Hepatocyte (in vitro differentiated cells): ENCODE data around the gene PRDX3. TPM values are rescaled to one million over a fixed set of nuclear protein-coding genes. Genes with fewer than 3 reads are reported as not detected.
"Not testable (repeated sequence)": the region's sequence is repeated elsewhere in the genome, so short reads cannot be mapped to it uniquely, and the experiment has no call there.

Source experiments
- DNase-seq: peaks from one replicate; pipeline ENCODE4 v3.0.0-alpha.2; 2016; ENCODE audit warnings: low spot score
- H2AFZ ChIP-seq: fragments of 200-600 bp; sonication (generic); 2 replicates; pipeline ENCODE4 v1.6.0; 2016; ENCODE audit warnings: antibody characterized with exemption, mild to moderate bottlenecking
- H3K27ac ChIP-seq: fragments of 200-600 bp; sonication (generic); 2 replicates; pipeline ENCODE4 v1.5.1; 2016; ENCODE audit warnings: mild to moderate bottlenecking
- H3K27me3 ChIP-seq: fragments of 200-600 bp; sonication (generic); 2 replicates; pipeline ENCODE4 v1.6.1; 2016
- H3K36me3 ChIP-seq: fragments of 200-600 bp; sonication (generic); replicated peaks from 2 replicates; pipeline ENCODE4 v1.5.1; 2016; ENCODE audit warnings: low read depth; ENCODE audit not compliant: insufficient read depth
- H3K4me1 ChIP-seq: fragments of 200-600 bp; sonication (generic); 2 replicates; pipeline ENCODE4 v1.5.1; 2016; ENCODE audit warnings: mild to moderate bottlenecking, moderate library complexity; ENCODE audit not compliant: insufficient read depth
- H3K4me2 ChIP-seq: fragments of 200-600 bp; sonication (generic); 2 replicates; pipeline ENCODE4 v1.6.0; 2016
- H3K4me3 ChIP-seq: fragments of 200-600 bp; sonication (generic); 2 replicates; pipeline ENCODE4 v1.5.1; 2016; ENCODE audit warnings: mild to moderate bottlenecking
- H3K79me2 ChIP-seq: fragments of 200-600 bp; sonication (generic); 2 replicates; pipeline ENCODE4 v1.6.0; 2017; ENCODE audit warnings: mild to moderate bottlenecking
- H3K9me2 ChIP-seq: fragments of 200-600 bp; sonication (generic); replicated peaks from 2 replicates; pipeline ENCODE4 v1.6.0; 2017; ENCODE audit warnings: mild to moderate bottlenecking; ENCODE audit not compliant: insufficient read depth
- H3K9me3 ChIP-seq: fragments of 200-600 bp; sonication (generic); 2 replicates; pipeline ENCODE4 v1.5.1; 2016; ENCODE audit warnings: low read depth, mild to moderate bottlenecking
- H4K20me1 ChIP-seq: fragments of 200-600 bp; sonication (generic); 2 replicates; pipeline ENCODE4 v1.6.0; 2016; ENCODE audit warnings: mild to moderate bottlenecking; ENCODE audit not compliant: insufficient read depth, poor library complexity, severe bottlenecking
- EZH2 ChIP-seq: fragments of 200-600 bp; sonication (generic); IDR thresholded peaks from 2 replicates; pipeline ENCODE4 v1.6.1; 2016; ENCODE audit warnings: antibody characterized with exemption, mild to moderate bottlenecking, borderline replicate concordance
- EZH2phosphoT487 ChIP-seq: fragments of 200-600 bp; sonication (generic); IDR thresholded peaks from one replicate; pipeline ENCODE4 v1.6.1; 2018; ENCODE audit warnings: antibody characterized with exemption, mild to moderate bottlenecking, low read depth, moderate library complexity; ENCODE audit not compliant: unreplicated experiment, severe bottlenecking
- WGBS: methylation state at CpG from one replicate; pipeline ENCODE4 v1.1.6; 2016; ENCODE audit warnings: low lambda C conversion rate; ENCODE audit errors: missing lambda C conversion rate; 5-methylcytosine and 5-hydroxymethylcytosine counted together
- polyA plus RNA-seq: library from polyadenylated mRNA; unstranded; fragments of >200 nt; fragmentation: Nextera tagmentation; extraction: Ambion mirVana; gene quantifications from 2 replicates; pipeline ENCODE4 v1.2.1, GENCODE V29; 2016
- total RNA-seq: library from RNA; depleted of rRNA; stranded (reverse); fragments of >200 nt; gene quantifications from 2 replicates; pipeline ENCODE4 v1.2.3, GENCODE V29; 2014
- TF ChIP-seq, protein P1 (sequence below): fragments of 200-600 bp; sonication (generic); IDR thresholded peaks from 2 replicates; pipeline ENCODE4 v1.5.1; 2016; ENCODE audit warnings: antibody characterized with exemption, mild to moderate bottlenecking; ENCODE audit not compliant: poor library complexity

Gene PRDX3
- total and polyA plus RNA-seq, 2 experiments from 2014 or later = 294 to 333 TPM

DNA sequence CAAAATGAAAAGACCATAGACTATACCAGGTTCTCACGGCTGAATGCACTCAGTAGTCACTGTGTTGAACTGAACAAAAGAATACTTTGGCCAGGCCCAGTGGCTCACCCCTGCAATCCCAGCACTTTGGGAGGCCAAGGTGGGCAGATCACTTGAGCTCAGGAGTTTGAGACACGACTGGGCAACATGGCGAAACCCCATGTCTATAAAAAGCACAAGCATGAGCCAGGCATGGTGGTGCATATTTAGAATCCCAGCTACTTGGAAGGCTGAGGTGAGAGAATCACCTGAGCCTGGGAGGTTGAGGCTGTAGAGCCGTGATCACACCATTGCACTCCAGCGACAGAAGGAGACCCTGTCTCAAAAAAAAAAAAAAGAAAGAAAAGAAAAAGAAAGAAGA, 25.6 kb downstream of the PRDX3 start:
- Histone ChIP-seq H3K27ac (no peak overlapping the region), H3K4me2 (no peak overlapping the region), H3K79me2 (no peaks in the 10 kb centered on the region), H3K4me1 (no peaks in the 10 kb centered on the region), H3K36me3 (no peaks in the 10 kb centered on the region), H3K9me2 (no peaks in the 10 kb centered on the region), H4K20me1 (no peaks in the 10 kb centered on the region), H3K27me3 (no peaks in the 10 kb centered on the region), H3K9me3 (no peaks in the 10 kb centered on the region), H3K4me3 (no peak overlapping the region), H2AFZ (no peak overlapping the region)
- no peak for DNase-seq
- WGBS = 96% methylated on average over 5 of the region's 5 CpGs
- TF ChIP-seq EZH2phosphoT487 = no peak
- TF ChIP-seq EZH2 = no peak
- TF ChIP-seq, protein P1, sequence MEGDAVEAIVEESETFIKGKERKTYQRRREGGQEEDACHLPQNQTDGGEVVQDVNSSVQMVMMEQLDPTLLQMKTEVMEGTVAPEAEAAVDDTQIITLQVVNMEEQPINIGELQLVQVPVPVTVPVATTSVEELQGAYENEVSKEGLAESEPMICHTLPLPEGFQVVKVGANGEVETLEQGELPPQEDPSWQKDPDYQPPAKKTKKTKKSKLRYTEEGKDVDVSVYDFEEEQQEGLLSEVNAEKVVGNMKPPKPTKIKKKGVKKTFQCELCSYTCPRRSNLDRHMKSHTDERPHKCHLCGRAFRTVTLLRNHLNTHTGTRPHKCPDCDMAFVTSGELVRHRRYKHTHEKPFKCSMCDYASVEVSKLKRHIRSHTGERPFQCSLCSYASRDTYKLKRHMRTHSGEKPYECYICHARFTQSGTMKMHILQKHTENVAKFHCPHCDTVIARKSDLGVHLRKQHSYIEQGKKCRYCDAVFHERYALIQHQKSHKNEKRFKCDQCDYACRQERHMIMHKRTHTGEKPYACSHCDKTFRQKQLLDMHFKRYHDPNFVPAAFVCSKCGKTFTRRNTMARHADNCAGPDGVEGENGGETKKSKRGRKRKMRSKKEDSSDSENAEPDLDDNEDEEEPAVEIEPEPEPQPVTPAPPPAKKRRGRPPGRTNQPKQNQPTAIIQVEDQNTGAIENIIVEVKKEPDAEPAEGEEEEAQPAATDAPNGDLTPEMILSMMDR = no peak

DNA sequence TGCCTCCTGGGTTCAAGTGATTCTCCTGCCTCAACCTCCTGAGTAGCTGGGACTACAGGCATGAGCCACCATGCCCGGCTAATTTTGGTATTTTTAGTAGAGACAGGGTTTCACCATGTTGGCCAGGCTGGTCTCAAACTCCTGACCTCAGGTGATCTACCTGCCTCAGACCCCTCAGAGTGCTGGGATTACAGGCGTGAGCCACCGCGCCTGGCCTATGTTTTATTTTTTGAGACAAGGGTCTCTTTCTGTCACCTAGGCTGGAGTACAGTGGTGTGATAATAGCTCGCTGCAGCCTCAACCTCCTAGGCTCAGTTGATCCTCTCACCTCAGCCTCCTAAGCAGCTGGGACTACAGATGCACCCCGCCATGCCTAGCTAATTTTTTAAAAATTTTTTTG, 27.0 kb downstream of the PRDX3 start:
- DNase-seq, H3K4me2 ChIP-seq, H3K4me1 ChIP-seq, H3K27me3 ChIP-seq, H3K79me2 ChIP-seq, H3K36me3 ChIP-seq, H2AFZ ChIP-seq, H3K27ac ChIP-seq, H3K9me2 ChIP-seq, H4K20me1 ChIP-seq, H3K4me3 ChIP-seq, H3K9me3 ChIP-seq: not testable (repeated sequence)
- 100% methylated on average over 6 of the region's 6 CpGs for WGBS

DNA sequence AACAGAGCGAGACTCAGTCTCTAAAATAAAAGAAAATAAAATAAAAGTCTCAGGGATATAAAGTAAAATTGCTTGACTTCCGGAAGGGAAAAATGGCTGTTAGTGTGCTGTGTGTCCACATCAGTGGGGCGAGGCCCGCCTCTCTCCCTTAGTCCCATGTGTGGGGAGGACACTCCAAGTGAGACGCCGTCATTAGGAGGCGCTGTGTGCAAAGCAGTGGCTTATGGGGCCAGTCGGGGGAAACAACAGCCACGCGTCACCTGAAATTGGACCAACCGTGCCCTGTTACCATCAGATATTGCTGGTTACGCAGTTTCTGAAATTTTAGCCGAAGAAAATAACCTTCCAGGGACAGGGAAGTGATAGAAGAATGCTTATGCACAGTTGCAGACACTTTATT, 28.9 kb downstream of the PRDX3 start:
- TF ChIP-seq EZH2phosphoT487 (no peak), EZH2 (no peak)
- TF ChIP-seq, protein P1 = no peak
- no peak overlapping the region for H3K4me2 ChIP-seq
- H3K4me1 ChIP-seq = no peaks in the 10 kb centered on the region
- H3K4me3 ChIP-seq = no peak overlapping the region
- 83% methylated on average over 13 of the region's 13 CpGs for WGBS
- no peaks in the 10 kb centered on the region for H3K27me3 ChIP-seq
- no peaks in the 10 kb centered on the region for H3K36me3 ChIP-seq
- H3K79me2 ChIP-seq = no peaks in the 10 kb centered on the region
- H4K20me1 ChIP-seq = no peaks in the 10 kb centered on the region
- no peaks in the 10 kb centered on the region for H3K9me2 ChIP-seq
- no peak overlapping the region for H2AFZ ChIP-seq
- DNase-seq = no peak
- H3K27ac ChIP-seq = no peak overlapping the region
- H3K9me3 ChIP-seq = no peaks in the 10 kb centered on the region

DNA sequence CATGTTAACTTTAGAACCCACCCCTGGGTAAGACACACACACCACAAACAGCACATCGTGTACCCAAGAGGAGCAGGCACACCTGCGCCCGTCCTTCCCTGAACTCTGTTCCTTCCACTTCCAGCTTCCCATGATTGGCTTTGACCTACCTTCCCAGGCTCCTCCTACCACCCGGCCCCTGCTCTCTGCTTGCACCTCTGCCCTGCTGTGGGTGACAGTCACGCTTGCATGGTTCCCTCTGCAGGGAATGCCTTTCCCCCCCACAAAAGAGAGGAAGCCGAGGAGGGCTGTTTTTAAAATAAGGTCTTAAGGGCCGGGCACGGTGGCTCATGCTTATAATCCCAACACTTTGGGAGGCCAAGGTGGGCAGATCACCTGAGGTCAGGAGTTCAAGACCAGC, 29.5 kb downstream of the PRDX3 start:
- WGBS = 95% methylated on average over 8 of the region's 8 CpGs

More for the DNA sequence above, 29.5 kb downstream of the PRDX3 start:
- H3K27ac ChIP-seq = no peak overlapping the region
- DNase-seq = no peak
- no peaks in the 10 kb centered on the region for H3K4me1 ChIP-seq
- no peaks in the 10 kb centered on the region for H3K9me2 ChIP-seq
- H3K27me3 ChIP-seq = no peaks in the 10 kb centered on the region
- H4K20me1 ChIP-seq = no peaks in the 10 kb centered on the region
- no peaks in the 10 kb centered on the region for H3K79me2 ChIP-seq
- H3K4me2 ChIP-seq = no peak overlapping the region
- no peak for TF ChIP-seq EZH2phosphoT487
- no peak for TF ChIP-seq EZH2
- TF ChIP-seq, protein P1 = no peak
- no peaks in the 10 kb centered on the region for H3K9me3 ChIP-seq
- H3K4me3 ChIP-seq = no peak overlapping the region
- no peak overlapping the region for H2AFZ ChIP-seq
- H3K36me3 ChIP-seq = no peaks in the 10 kb centered on the region
